Neural progenitor cell (in vitro differentiated cells): Measurements from ENCODE around the gene PPP1R36. TPM values are rescaled to one million over a fixed set of nuclear protein-coding genes. Genes with fewer than 3 reads are reported as not detected.
A peak's percentile ranks its signal among the peaks of the same experiment; 100 is the strongest.

Experiments used
- DNase-seq: peaks from one replicate; pipeline ENCODE4 v3.0.0-alpha.2; 2016; ENCODE audit warnings: low spot score
- H2AFZ ChIP-seq: fragments of 200-600 bp; sonication (generic); replicated peaks from 2 replicates; pipeline ENCODE4 v1.6.1; 2016; ENCODE audit warnings: antibody characterized with exemption
- H3F3A ChIP-seq: fragments of 200-600 bp; sonication (generic); 2 replicates; pipeline ENCODE4 v1.6.1; 2016; ENCODE audit warnings: antibody characterized with exemption, low read depth
- H3K27ac ChIP-seq: fragments of 200-600 bp; sonication (generic); 2 replicates; pipeline ENCODE4 v1.5.1; 2016; ENCODE audit warnings: mild to moderate bottlenecking
- H3K27me3 ChIP-seq: fragments of 200-600 bp; sonication (generic); 2 replicates; pipeline ENCODE4 v1.6.1; 2016; ENCODE audit warnings: mild to moderate bottlenecking, moderate library complexity
- H3K36me3 ChIP-seq: fragments of 200-600 bp; sonication (generic); 2 replicates; pipeline ENCODE4 v1.5.1; 2016
- H3K4me1 ChIP-seq: fragments of 200-600 bp; sonication (generic); 2 replicates; pipeline ENCODE4 v1.6.1; 2016; ENCODE audit warnings: mixed run types
- H3K4me2 ChIP-seq: fragments of 200-600 bp; sonication (generic); 2 replicates; pipeline ENCODE4 v1.6.1; 2016
- H3K4me3 ChIP-seq: fragments of 200-600 bp; sonication (generic); 2 replicates; pipeline ENCODE4 v1.5.1; 2016
- H3K79me2 ChIP-seq: fragments of 200-600 bp; sonication (generic); 2 replicates; pipeline ENCODE4 v1.6.1; 2016; ENCODE audit warnings: low read depth
- H3K9ac ChIP-seq: fragments of 200-600 bp; sonication (generic); 2 replicates; pipeline ENCODE4 v1.6.1; 2016
- H3K9me3 ChIP-seq: fragments of 200-600 bp; sonication (generic); 2 replicates; pipeline ENCODE4 v1.5.1; 2016; ENCODE audit warnings: low read depth
- H4K20me1 ChIP-seq: fragments of 200-600 bp; sonication (generic); 2 replicates; pipeline ENCODE4 v1.6.1; 2016; ENCODE audit warnings: low read depth
- H3K27ac Mint-ChIP-seq: 3 replicates; pipeline ENCODE4 v1.8.0; 2021; ENCODE audit warnings: mixed read lengths
- H3K27me3 Mint-ChIP-seq: 2 replicates; pipeline ENCODE4 v1.8.0; 2022; ENCODE audit warnings: low read depth, mild to moderate bottlenecking, inconsistent platforms, moderate library complexity, mixed read lengths; ENCODE audit not compliant: insufficient read depth
- H3K36me3 Mint-ChIP-seq: 3 replicates; pipeline ENCODE4 v1.8.0; 2021; ENCODE audit warnings: mixed read lengths
- H3K4me1 Mint-ChIP-seq: 3 replicates; pipeline ENCODE4 v1.8.0; 2021; ENCODE audit warnings: mixed read lengths
- H3K4me3 Mint-ChIP-seq: 3 replicates; pipeline ENCODE4 v1.8.0; 2021; ENCODE audit warnings: mild to moderate bottlenecking, moderate library complexity, mixed read lengths
- H3K9me3 Mint-ChIP-seq: 3 replicates; pipeline ENCODE4 v1.8.0; 2020; ENCODE audit warnings: mixed read lengths
- CTCF ChIP-seq: fragments of 200-600 bp; sonication (generic); IDR thresholded peaks from 2 replicates; pipeline ENCODE4 v1.5.1; 2017; ENCODE audit warnings: antibody characterized with exemption, mild to moderate bottlenecking
- EZH2 ChIP-seq: fragments of 200-600 bp; sonication (generic); IDR thresholded peaks from 2 replicates; pipeline ENCODE4 v1.6.1; 2017; ENCODE audit warnings: antibody characterized with exemption, mild to moderate bottlenecking, moderate library complexity
- EZH2phosphoT487 ChIP-seq: fragments of 200-600 bp; sonication (generic); IDR thresholded peaks from 2 replicates; pipeline ENCODE4 v1.6.1; 2017; ENCODE audit warnings: antibody characterized with exemption
- total RNA-seq: library from RNA; depleted of rRNA; stranded (reverse); fragments of >200 nt; gene quantifications from 2 replicates; pipeline ENCODE4 v1.2.3, GENCODE V29; 2015; ENCODE audit warnings: low replicate concordance

Gene PPP1R36
- total RNA-seq, 1 donor from 2014 or later: not detected

GRCh38 chr14:64540208-64541202 lies 9.3 kb upstream of the PPP1R36 start, which contains the start of gene HSPA2:
TSS of gene HSPA2 (plus strand) at chr14:64540741. CDS start at chr14:64540850, 109 bp downstream.
- H3K4me1 Mint-ChIP-seq: no peaks in the 10 kb centered on the region

GRCh38 chr14:64541261-64541971 lies 8.3 kb upstream of the PPP1R36 start:
- Histone ChIP-seq H3K27ac (no peak overlapping the region), H3K79me2 (no peaks in the 10 kb centered on the region), H4K20me1 (no peaks in the 10 kb centered on the region), H3F3A (peaks cover 41% of the 10 kb centered on the region), H2AFZ (no peak overlapping the region), H3K27me3 (no peaks in the 10 kb centered on the region), H3K4me3 (no peak overlapping the region), H3K9ac (no peak overlapping the region), H3K36me3 (no peaks in the 10 kb centered on the region), H3K9me3 (no peaks in the 10 kb centered on the region), H3K4me2 (no peak overlapping the region), H3K4me1 (peaks cover 10% of the 10 kb centered on the region)
- no peak overlapping the region for H3K27ac Mint-ChIP-seq
- H3K4me1 Mint-ChIP-seq: no peaks in the 10 kb centered on the region
- TF ChIP-seq EZH2phosphoT487 (no peak), EZH2 (no peak), CTCF (no peak)
- H3K36me3 Mint-ChIP-seq: peaks cover 4% of the 10 kb centered on the region
- H3K9me3 Mint-ChIP-seq: peaks cover 28% of the 10 kb centered on the region
- H3K4me3 Mint-ChIP-seq: no peak overlapping the region
- no peaks in the 10 kb centered on the region for H3K27me3 Mint-ChIP-seq
- DNase-seq: no peak

More at GRCh38 chr14:64540208-64541202, 9.3 kb upstream of the PPP1R36 start, which contains the start of gene HSPA2:
- Histone ChIP-seq H3K27me3 (no peaks in the 10 kb centered on the region), H3K79me2 (no peaks in the 10 kb centered on the region), H4K20me1 (no peaks in the 10 kb centered on the region), H3K4me2 (peak within 1 kb of the TSS; percentile 73), H2AFZ (peak within 1 kb of the TSS; percentile 88), H3K4me1 (peaks cover 10% of the 10 kb centered on the region), H3K9me3 (no peaks in the 10 kb centered on the region), H3K36me3 (no peaks in the 10 kb centered on the region), H3K27ac (peak within 1 kb of the TSS; percentile 2), H3F3A (peaks cover 41% of the 10 kb centered on the region), H3K9ac (no peak within 1 kb of the TSS), H3K4me3 (peak within 1 kb of the TSS; percentile 49)
- no peaks in the 10 kb centered on the region for H3K27me3 Mint-ChIP-seq
- H3K4me3 Mint-ChIP-seq: peak within 1 kb of the TSS; percentile 80
- peaks cover 4% of the 10 kb centered on the region for H3K36me3 Mint-ChIP-seq
- no peak within 1 kb of the TSS for H3K27ac Mint-ChIP-seq
- peaks cover 30% of the 10 kb centered on the region for H3K9me3 Mint-ChIP-seq
- no peak for TF ChIP-seq EZH2phosphoT487
- TF ChIP-seq EZH2: no peak
- peak; percentile 65 for TF ChIP-seq CTCF
- peak; percentile 98 for DNase-seq

- H3K36me3 Mint-ChIP-seq: peaks cover 4% of the 10 kb centered on the region
- Histone ChIP-seq H3K4me1 (peaks cover 10% of the 10 kb centered on the region), H3K4me2 (no peak overlapping the region), H3K9ac (no peak overlapping the region), H3F3A (peaks cover 37% of the 10 kb centered on the region), H3K27me3 (no peaks in the 10 kb centered on the region), H3K9me3 (no peaks in the 10 kb centered on the region), H3K79me2 (no peaks in the 10 kb centered on the region), H4K20me1 (no peaks in the 10 kb centered on the region), H3K27ac (no peak overlapping the region), H2AFZ (no peak overlapping the region), H3K36me3 (no peaks in the 10 kb centered on the region), H3K4me3 (no peak overlapping the region)
- no peak overlapping the region for H3K27ac Mint-ChIP-seq
- H3K27me3 Mint-ChIP-seq: peaks cover 2% of the 10 kb centered on the region
- H3K9me3 Mint-ChIP-seq: peaks cover 28% of the 10 kb centered on the region
- no peaks in the 10 kb centered on the region for H3K4me1 Mint-ChIP-seq
- no peak overlapping the region for H3K4me3 Mint-ChIP-seq
- TF ChIP-seq EZH2phosphoT487: no peak
- no peak for TF ChIP-seq CTCF
- no peak for TF ChIP-seq EZH2
- no peak for DNase-seq
These were observed 7.6 kb upstream of the PPP1R36 start for GRCh38 chr14:64541972-64542835.
